Measurements from ENCODE around the gene LYST.

The LYST gene

GRCh38 chr1:235683653-235684052 lies 183.1 kb downstream of the LYST start:
- no peaks in the 10 kb centered on the region for H3K4me1 ChIP-seq (ENCODE audit: control insufficient read depth, insufficient read depth, low read length, poor library complexity, severe bottlenecking)
- H3K27ac ChIP-seq (ENCODE audit: low read depth, low read length, severe bottlenecking): no peak overlapping the region
- H3K4me3 ChIP-seq (ENCODE audit: extremely low read depth, insufficient read depth, low read length, poor library complexity, severe bottlenecking): no peak overlapping the region
- H3K9me3 ChIP-seq (ENCODE audit: control insufficient read depth, low read length): no peaks in the 10 kb centered on the region
- H3K36me3 ChIP-seq (ENCODE audit: control insufficient read depth, insufficient read depth, low read length): no peaks in the 10 kb centered on the region
- WGBS, 2 experiments (ENCODE audit: insufficient coverage in 2 of 2): 80% methylated on average over 1 of the region's 1 CpG; no CpG with 5 or more reads in 1 of the 2 experiments

- no peak overlapping the region for H3K4me3 ChIP-seq (ENCODE audit: extremely low read depth, insufficient read depth, low read length, poor library complexity, severe bottlenecking)
- no peaks in the 10 kb centered on the region for H3K36me3 ChIP-seq (ENCODE audit: control insufficient read depth, insufficient read depth, low read length)
- WGBS, 2 experiments (ENCODE audit: insufficient coverage in 2 of 2): 85 to 97% methylated on average over 3 of the region's 3 CpGs
- no peaks in the 10 kb centered on the region for H3K4me1 ChIP-seq (ENCODE audit: control insufficient read depth, insufficient read depth, low read length, poor library complexity, severe bottlenecking)
- no peak overlapping the region for H3K27ac ChIP-seq (ENCODE audit: low read depth, low read length, severe bottlenecking)
- no peaks in the 10 kb centered on the region for H3K9me3 ChIP-seq (ENCODE audit: control insufficient read depth, low read length)
Observed at GRCh38 chr1:235682216-235682615, 184.5 kb downstream of the LYST start.

GRCh38 chr1:235679644-235680043 lies 187.1 kb downstream of the LYST start:
- Histone ChIP-seq H3K36me3 (ENCODE audit: control insufficient read depth, insufficient read depth, low read length) (peaks cover 7% of the 10 kb centered on the region), H3K4me1 (ENCODE audit: control insufficient read depth, insufficient read depth, low read length, poor library complexity, severe bottlenecking) (no peaks in the 10 kb centered on the region), H3K4me3 (ENCODE audit: extremely low read depth, insufficient read depth, low read length, poor library complexity, severe bottlenecking) (no peak overlapping the region), H3K9me3 (ENCODE audit: control insufficient read depth, low read length) (peaks cover 16% of the 10 kb centered on the region), H3K27ac (ENCODE audit: low read depth, low read length, severe bottlenecking) (no peak overlapping the region)
- WGBS, 2 experiments (ENCODE audit: insufficient coverage in 2 of 2): 78 to 95% methylated on average over 2 to 3 of the region's 3 CpGs

- Histone ChIP-seq H3K27ac (ENCODE audit: low read depth, low read length, severe bottlenecking) (no peak overlapping the region), H3K36me3 (ENCODE audit: control insufficient read depth, insufficient read depth, low read length) (peaks cover 7% of the 10 kb centered on the region), H3K9me3 (ENCODE audit: control insufficient read depth, low read length) (peaks cover 22% of the 10 kb centered on the region), H3K4me3 (ENCODE audit: extremely low read depth, insufficient read depth, low read length, poor library complexity, severe bottlenecking) (no peak overlapping the region), H3K4me1 (ENCODE audit: control insufficient read depth, insufficient read depth, low read length, poor library complexity, severe bottlenecking) (no peaks in the 10 kb centered on the region)
- 84 to 94% methylated on average over 2 of the region's 2 CpGs for WGBS, 2 experiments (ENCODE audit: insufficient coverage in 2 of 2)
Observed at GRCh38 chr1:235679005-235679404, 187.7 kb downstream of the LYST start.

GRCh38 chr1:235675152-235675890 lies 191.4 kb downstream of the LYST start:
- H3K4me1 ChIP-seq (ENCODE audit: control insufficient read depth, insufficient read depth, low read length, poor library complexity, severe bottlenecking): no peaks in the 10 kb centered on the region
- H3K36me3 ChIP-seq (ENCODE audit: control insufficient read depth, insufficient read depth, low read length): peaks cover 7% of the 10 kb centered on the region
- peaks cover 35% of the 10 kb centered on the region for H3K9me3 ChIP-seq (ENCODE audit: control insufficient read depth, low read length)
- 95 to 99% methylated on average over 8 of the region's 10 CpGs for WGBS, 2 experiments (ENCODE audit: insufficient coverage in 2 of 2)
- no peak overlapping the region for H3K4me3 ChIP-seq (ENCODE audit: extremely low read depth, insufficient read depth, low read length, poor library complexity, severe bottlenecking)
- no peak overlapping the region for H3K27ac ChIP-seq (ENCODE audit: low read depth, low read length, severe bottlenecking)

GRCh38 chr1:235673981-235674380 lies 192.7 kb downstream of the LYST start:
- Histone ChIP-seq H3K4me1 (ENCODE audit: control insufficient read depth, insufficient read depth, low read length, poor library complexity, severe bottlenecking) (no peaks in the 10 kb centered on the region), H3K9me3 (ENCODE audit: control insufficient read depth, low read length) (peaks cover 48% of the 10 kb centered on the region), H3K4me3 (ENCODE audit: extremely low read depth, insufficient read depth, low read length, poor library complexity, severe bottlenecking) (no peak overlapping the region), H3K36me3 (ENCODE audit: control insufficient read depth, insufficient read depth, low read length) (peaks cover 7% of the 10 kb centered on the region), H3K27ac (ENCODE audit: low read depth, low read length, severe bottlenecking) (no peak overlapping the region)
- WGBS, 2 experiments (ENCODE audit: insufficient coverage in 2 of 2): 59 to 60% methylated on average over 5 to 7 of the region's 7 CpGs

- WGBS, 2 experiments (ENCODE audit: insufficient coverage in 2 of 2): 82 to 85% methylated on average over 1 of the region's 1 CpG
- Histone ChIP-seq H3K36me3 (ENCODE audit: control insufficient read depth, insufficient read depth, low read length) (peaks cover 6% of the 10 kb centered on the region), H3K4me3 (ENCODE audit: extremely low read depth, insufficient read depth, low read length, poor library complexity, severe bottlenecking) (no peak overlapping the region)
Observed at GRCh38 chr1:235671992-235672391, 194.7 kb downstream of the LYST start.

GRCh38 chr1:235670157-235670776 lies 196.4 kb downstream of the LYST start:
- Histone ChIP-seq H3K4me1 (ENCODE audit: control insufficient read depth, insufficient read depth, low read length, poor library complexity, severe bottlenecking) (no peaks in the 10 kb centered on the region), H3K27ac (ENCODE audit: low read depth, low read length, severe bottlenecking) (no peak overlapping the region), H3K9me3 (ENCODE audit: control insufficient read depth, low read length) (peaks cover 41% of the 10 kb centered on the region), H3K36me3 (ENCODE audit: control insufficient read depth, insufficient read depth, low read length) (no peaks in the 10 kb centered on the region), H3K4me3 (ENCODE audit: extremely low read depth, insufficient read depth, low read length, poor library complexity, severe bottlenecking) (no peak overlapping the region)
- WGBS, 2 experiments (ENCODE audit: insufficient coverage in 2 of 2): 87 to 89% methylated on average over 7 of the region's 8 CpGs

More at GRCh38 chr1:235671992-235672391, 194.7 kb downstream of the LYST start:
- peaks cover 52% of the 10 kb centered on the region for H3K9me3 ChIP-seq (ENCODE audit: control insufficient read depth, low read length)
- H3K4me1 ChIP-seq (ENCODE audit: control insufficient read depth, insufficient read depth, low read length, poor library complexity, severe bottlenecking): no peaks in the 10 kb centered on the region
- H3K27ac ChIP-seq (ENCODE audit: low read depth, low read length, severe bottlenecking): no peak overlapping the region

GRCh38 chr1:235669277-235669676 lies 197.4 kb downstream of the LYST start:
- Histone ChIP-seq H3K9me3 (ENCODE audit: control insufficient read depth, low read length) (peaks cover 32% of the 10 kb centered on the region), H3K4me1 (ENCODE audit: control insufficient read depth, insufficient read depth, low read length, poor library complexity, severe bottlenecking) (no peaks in the 10 kb centered on the region), H3K27ac (ENCODE audit: low read depth, low read length, severe bottlenecking) (no peak overlapping the region), H3K36me3 (ENCODE audit: control insufficient read depth, insufficient read depth, low read length) (no peaks in the 10 kb centered on the region), H3K4me3 (ENCODE audit: extremely low read depth, insufficient read depth, low read length, poor library complexity, severe bottlenecking) (no peak overlapping the region)
- WGBS, 2 experiments (ENCODE audit: insufficient coverage in 2 of 2): 93 to 96% methylated on average over 3 of the region's 3 CpGs

- Histone ChIP-seq H3K4me3 (ENCODE audit: extremely low read depth, insufficient read depth, low read length, poor library complexity, severe bottlenecking) (no peak overlapping the region), H3K36me3 (ENCODE audit: control insufficient read depth, insufficient read depth, low read length) (no peaks in the 10 kb centered on the region), H3K27ac (ENCODE audit: low read depth, low read length, severe bottlenecking) (no peak overlapping the region), H3K4me1 (ENCODE audit: control insufficient read depth, insufficient read depth, low read length, poor library complexity, severe bottlenecking) (no peaks in the 10 kb centered on the region), H3K9me3 (ENCODE audit: control insufficient read depth, low read length) (peaks cover under 1% of the 10 kb centered on the region)
- WGBS, 2 experiments (ENCODE audit: insufficient coverage in 2 of 2): 100% methylated on average over 2 of the region's 4 CpGs; no CpG with 5 or more reads in 1 of the 2 experiments
Observed at GRCh38 chr1:235663628-235664027, 203.1 kb downstream of the LYST start.

GRCh38 chr1:235661568-235661967 lies 205.1 kb downstream of the LYST start:
- WGBS, 2 experiments (ENCODE audit: insufficient coverage in 2 of 2): 71% methylated on average over 1 of the region's 2 CpGs; no CpG with 5 or more reads in 1 of the 2 experiments
- Histone ChIP-seq H3K9me3 (ENCODE audit: control insufficient read depth, low read length) (no peaks in the 10 kb centered on the region), H3K36me3 (ENCODE audit: control insufficient read depth, insufficient read depth, low read length) (no peaks in the 10 kb centered on the region), H3K27ac (ENCODE audit: low read depth, low read length, severe bottlenecking) (no peak overlapping the region), H3K4me1 (ENCODE audit: control insufficient read depth, insufficient read depth, low read length, poor library complexity, severe bottlenecking) (no peaks in the 10 kb centered on the region), H3K4me3 (ENCODE audit: extremely low read depth, insufficient read depth, low read length, poor library complexity, severe bottlenecking) (no peak overlapping the region)
